OCI-LY3 (cell line): ENCODE measurements around the gene AGBL5.

Experiments
- CTCF ChIP-seq: fragments of 200-600, 300-600 bp; sonication (generic); IDR thresholded peaks from 2 replicates; pipeline ENCODE4 v1.5.1; 2014; ENCODE audit warnings: antibody characterized with exemption, low read length, low read depth
- EZH2phosphoT487 ChIP-seq: fragments of 200-600 bp; shearing (Covaris generic); IDR thresholded peaks from 2 replicates; pipeline ENCODE4 v1.6.1; 2018; ENCODE audit warnings: antibody characterized with exemption, mixed run types, low read depth

- TF ChIP-seq CTCF (no peak), EZH2phosphoT487 (no peak)
These were observed 3.3 kb downstream of the AGBL5 start for GRCh38 chr2:27054721-27055120.
